Activated CD8-positive, alpha-beta T cell treated with anti-CD3 and anti-CD28 coated beads for 36 hours (primary cell): Measurements from ENCODE around the gene NUDT15. TPM values are rescaled to one million over a fixed set of nuclear protein-coding genes. Genes with fewer than 3 reads are reported as not detected.

Experiments used
- ATAC-seq: fragments of 200-7000 bp; cut with Tn5 transposase; one replicate; pipeline ENCODE4 v1.10.0; 2021; ENCODE audit warnings: mild to moderate bottlenecking, moderate library complexity
- CTCF ChIA-PET: fragments of 350-600 bp; sonication (Branson Sonifier 250); formaldehyde crosslinking; loops from one replicate; lab custom pipeline; 2021; ENCODE audit warnings: antibody characterized with exemption; lab: Charles Lee
- POLR2A ChIA-PET: fragments of 350-600 bp; sonication (Branson Sonifier 250); formaldehyde crosslinking; loops from one replicate; lab custom pipeline; 2021; ENCODE audit warnings: antibody characterized with exemption; lab: Charles Lee
- DNase-seq: peaks from one replicate; pipeline ENCODE4 v3.0.0-alpha.2; 2020
- H3K27ac Mint-ChIP-seq: one replicate; pipeline ENCODE4 v1.8.0; 2021; ENCODE audit warnings: mild to moderate bottlenecking, mixed read lengths
- H3K27me3 Mint-ChIP-seq: one replicate; pipeline ENCODE4 v1.8.0; 2021; ENCODE audit warnings: mixed read lengths
- H3K36me3 Mint-ChIP-seq: one replicate; pipeline ENCODE4 v1.8.0; 2021; ENCODE audit warnings: low read depth, mixed read lengths
- H3K4me1 Mint-ChIP-seq: one replicate; pipeline ENCODE4 v1.8.0; 2021; ENCODE audit warnings: low read depth, mixed read lengths
- H3K4me3 Mint-ChIP-seq: one replicate; pipeline ENCODE4 v1.8.0; 2021; ENCODE audit warnings: mild to moderate bottlenecking, moderate library complexity, mixed read lengths
- H3K9me3 Mint-ChIP-seq: one replicate; pipeline ENCODE4 v1.8.0; 2021; ENCODE audit warnings: mixed read lengths
- CTCF ChIP-seq: fragments of 200-600 bp; IDR thresholded peaks from one replicate; pipeline ENCODE4 v1.8.0; 2022; ENCODE audit warnings: antibody characterized with exemption, mild to moderate bottlenecking
- intact Hi-C: fragments of 100-400 bp; cut with micrococcal nuclease; formaldehyde crosslinking; loops from one replicate; pipeline ENCODE4 v1.10.0; 2022
- total RNA-seq, 2 experiments: library from RNA; stranded (reverse); gene quantifications; one replicate each; pipeline ENCODE4 v1.2.3, GENCODE V29; 2021

The NUDT15 gene
- total RNA-seq, 2 experiments from 2014 or later, result 22.8 to 23.5 TPM

- H3K9me3 Mint-ChIP-seq, result no peaks in the 10 kb centered on the region
- ATAC-seq (no peak), DNase-seq (no peak)
- peaks cover 25% of the 10 kb centered on the region for H3K36me3 Mint-ChIP-seq
- H3K27ac Mint-ChIP-seq, result no peak overlapping the region
- CTCF ChIA-PET, result no interaction called here
- no peak overlapping the region for H3K4me3 Mint-ChIP-seq
- H3K4me1 Mint-ChIP-seq, result peaks cover 52% of the 10 kb centered on the region
- no peak for TF ChIP-seq CTCF
- intact Hi-C loops, result no loop called here
- H3K27me3 Mint-ChIP-seq, result no peaks in the 10 kb centered on the region
- POLR2A ChIA-PET, result interaction anchor here (3.0 kb wide), 1 partner anchor 9 kb away, joined by 8 read pairs; no protein-coding TSS in a partner anchor
These were observed 2.5 kb downstream of the NUDT15 start for GRCh38 chr13:48040049-48040448.

GRCh38 chr13:48040896-48041295 lies 3.4 kb downstream of the NUDT15 start:
- ChIA-PET POLR2A (no interaction called here), CTCF (no interaction called here)
- no peak overlapping the region for H3K4me3 Mint-ChIP-seq
- TF ChIP-seq CTCF, result no peak
- H3K9me3 Mint-ChIP-seq, result no peaks in the 10 kb centered on the region
- ATAC-seq, result no peak
- intact Hi-C loops, result no loop called here
- no peak for DNase-seq
- H3K4me1 Mint-ChIP-seq, result peaks cover 51% of the 10 kb centered on the region
- no peaks in the 10 kb centered on the region for H3K27me3 Mint-ChIP-seq
- peak overlapping the region; percentile 52 for H3K27ac Mint-ChIP-seq
- peaks cover 28% of the 10 kb centered on the region for H3K36me3 Mint-ChIP-seq

GRCh38 chr13:48042894-48043293 lies 5.4 kb downstream of the NUDT15 start:
- H3K4me1 Mint-ChIP-seq, result peaks cover 39% of the 10 kb centered on the region
- H3K27me3 Mint-ChIP-seq, result no peaks in the 10 kb centered on the region
- intact Hi-C loops, result no loop called here
- peak overlapping the region; percentile 85 for H3K27ac Mint-ChIP-seq
- no peak for TF ChIP-seq CTCF
- DNase-seq, result no peak
- ChIA-PET CTCF (interaction anchor here (0.7 to 1.4 kb wide), 3 partner anchors 24 to 1212 kb away, joined by 3 to 6 read pairs (median 5); partner anchors contain the start of gene MED4), POLR2A (interaction anchor here (1.2 kb wide), 1 partner anchor 56 kb away, joined by 4 read pairs; no protein-coding TSS in a partner anchor)
- H3K9me3 Mint-ChIP-seq, result no peaks in the 10 kb centered on the region
- ATAC-seq, result no peak
- peaks cover 35% of the 10 kb centered on the region for H3K36me3 Mint-ChIP-seq
- no peak overlapping the region for H3K4me3 Mint-ChIP-seq

- H3K4me3 Mint-ChIP-seq, result no peak overlapping the region
- ATAC-seq, result peak; percentile 88
- H3K9me3 Mint-ChIP-seq, result no peaks in the 10 kb centered on the region
- peaks cover 34% of the 10 kb centered on the region for H3K4me1 Mint-ChIP-seq
- TF ChIP-seq CTCF, result no peak
- no peaks in the 10 kb centered on the region for H3K27me3 Mint-ChIP-seq
- H3K36me3 Mint-ChIP-seq, result peaks cover 36% of the 10 kb centered on the region
- intact Hi-C loops, result no loop called here
- DNase-seq, result no peak
- POLR2A ChIA-PET, result interaction anchor here (0.7 to 1.2 kb wide), 2 partner anchors 55 to 1762 kb away, joined by 3 to 4 read pairs; no protein-coding TSS in a partner anchor
- CTCF ChIA-PET, result interaction anchor here (0.7 to 1.4 kb wide), 3 partner anchors 23 to 1213 kb away, joined by 3 to 6 read pairs (median 5); partner anchors contain the start of gene MED4
- H3K27ac Mint-ChIP-seq, result peak overlapping the region; percentile 85
These were observed 6.4 kb downstream of the NUDT15 start for GRCh38 chr13:48043789-48044503.

- POLR2A ChIA-PET, result interaction anchor here (1.0 to 1.5 kb wide), 3 partner anchors 12 to 23 kb away, joined by 3 to 5 read pairs (median 3); partner anchors contain the start of gene NUDT15
- intact Hi-C loops, result no loop called here
- Mint-ChIP-seq H3K4me3 (no peak overlapping the region), H3K4me1 (no peaks in the 10 kb centered on the region), H3K9me3 (no peaks in the 10 kb centered on the region), H3K27me3 (no peaks in the 10 kb centered on the region), H3K27ac (no peak overlapping the region), H3K36me3 (peaks cover 31% of the 10 kb centered on the region)
- CTCF ChIA-PET, result interaction anchor here (0.5 to 3.3 kb wide), 2 partner anchors 13 to 86 kb away, joined by 3 to 15 read pairs; partner anchors contain the start of gene NUDT15
- no peak for DNase-seq
- no peak for TF ChIP-seq CTCF
- no peak for ATAC-seq
These were observed 13.0 kb downstream of the NUDT15 start for GRCh38 chr13:48050550-48050949.
